ENCODE results near the gene ATP1B1.
"Not testable (repeated sequence)": the region's sequence is repeated elsewhere in the genome, so short reads cannot be mapped to it uniquely, and the experiment has no call there.

The ATP1B1 gene

GRCh38 chr1:169146576-169147214 lies 40.2 kb downstream of the ATP1B1 start:
- DNase-seq: no peak

GRCh38 chr1:169148472-169149252 lies 42.2 kb downstream of the ATP1B1 start:
- no peak for DNase-seq

GRCh38 chr1:169149555-169150286 lies 43.2 kb downstream of the ATP1B1 start:
- no peak for DNase-seq

GRCh38 chr1:169150641-169151337 lies 44.3 kb downstream of the ATP1B1 start:
- no peak for DNase-seq

- DNase-seq: no peak
These were observed 44.9 kb downstream of the ATP1B1 start for GRCh38 chr1:169151338-169151837.

GRCh38 chr1:169155675-169156074 lies 49.2 kb downstream of the ATP1B1 start:
- DNase-seq: no peak

- DNase-seq: no peak
These were observed 50.1 kb downstream of the ATP1B1 start for GRCh38 chr1:169156580-169156979.

GRCh38 chr1:169160845-169161495 lies 54.5 kb downstream of the ATP1B1 start:
- DNase-seq: no peak

- DNase-seq: no peak
These were observed 55.2 kb downstream of the ATP1B1 start for GRCh38 chr1:169161496-169162194.

- no peak for DNase-seq
These were observed 56.6 kb downstream of the ATP1B1 start for GRCh38 chr1:169163059-169163458.

- DNase-seq: no peak
These were observed 69.0 kb downstream of the ATP1B1 start for GRCh38 chr1:169175461-169175860.

- not testable (repeated sequence) for DNase-seq
These were observed 72.9 kb downstream of the ATP1B1 start for GRCh38 chr1:169179431-169179830.

GRCh38 chr1:169180174-169180573 lies 73.7 kb downstream of the ATP1B1 start:
- no peak for DNase-seq
